ENCODE measurements around the gene NELFA. TPM values are rescaled to one million over a fixed set of nuclear protein-coding genes. Genes with fewer than 3 reads are reported as not detected.

The NELFA gene
- total and polyA plus RNA-seq, 2 of the 4 experiments (the other 2 are of a cell fraction), result 4.3 to 21.9 TPM

GRCh38 chr4:1984406-1985191, 24.2 kb downstream of the NELFA start:
- Histone ChIP-seq H3K9me1 (ENCODE audit: insufficient read depth, low read length) (no peaks in the 10 kb centered on the region; the same call in 1 of the 2 replicates), H4K20me1 (ENCODE audit: insufficient read depth, low read length) (peaks cover 8% of the 10 kb centered on the region), H3K56ac (ENCODE audit: extremely low read depth, insufficient read depth, low read length) (no peak overlapping the region), H3K23ac (ENCODE audit: low read depth, low read length) (no peak overlapping the region), H3K18ac (ENCODE audit: low read depth, low read length) (no peak overlapping the region), H3K14ac (replicated peaks; ENCODE audit: low read depth, low read length) (no peak overlapping the region), H3K36me3 (ENCODE audit: control insufficient read depth, insufficient read depth, low read length) (peaks cover 80% of the 10 kb centered on the region), H2AK5ac (ENCODE audit: low read depth, low read length) (no peak overlapping the region), H3K27me3 (ENCODE audit: control insufficient read depth, insufficient read depth, low read length) (no peaks in the 10 kb centered on the region), H2AFZ (replicated peaks; ENCODE audit: low read length, poor library complexity) (peak overlapping the region; percentile 3), H4K91ac (ENCODE audit: insufficient read depth, low read depth, low read length) (no peak overlapping the region), H2BK20ac (ENCODE audit: low read depth, low read length) (no peak overlapping the region), H3K4me1 (ENCODE audit: control insufficient read depth, insufficient read depth, low read length) (no peaks in the 10 kb centered on the region), H2BK5ac (ENCODE audit: low read depth, low read length, poor library complexity, severe bottlenecking) (no peak overlapping the region), H3K9ac (ENCODE audit: low read depth, low read length) (no peak overlapping the region), H3K27ac (ENCODE audit: insufficient read depth, low read length) (no peak overlapping the region), H2BK15ac (ENCODE audit: low read depth, low read length) (no peak overlapping the region), H3K4me3 (ENCODE audit: insufficient read depth, low read depth, low read length) (no peak overlapping the region), H2BK120ac (ENCODE audit: low read depth, low read length) (no peak overlapping the region), H3K4me2 (ENCODE audit: low read depth, low read length) (no peak overlapping the region), H2AK9ac (replicated peaks; ENCODE audit: low read depth, low read length, poor library complexity) (no peak overlapping the region), H4K8ac (ENCODE audit: low read depth in 2 of 2, low read length in 2 of 2) (no peak overlapping the region), H3K9me3 (ENCODE audit: control insufficient read depth, insufficient read depth, low read length) (no peaks in the 10 kb centered on the region), H3K79me1 (ENCODE audit: low read depth in 1 of 2, low read length in 2 of 2) (peaks cover 0 to 10% of the 10 kb centered on the region in 2 experiments; a peak in 2 of 4 replicates), H3K4ac (ENCODE audit: low read depth, low read length) (no peak overlapping the region), H4K5ac (ENCODE audit: low read depth, low read length) (no peak overlapping the region)
- ChIA-PET POLR2A (ENCODE audit: unreplicated experiment) (no interaction called here), CTCF (no interaction called here)
- DNase-seq (no peak), ATAC-seq (ENCODE audit: low read depth) (no peak)
- in situ Hi-C loops (cut with MboI; ENCODE audit: low sequenced_read_pairs) (no loop called here), dilution Hi-C loops (cut with HindIII; ENCODE audit: low sequenced_read_pairs, unreplicated experiment) (no loop called here), intact Hi-C loops (cut with micrococcal nuclease) (no loop called here)
- TF ChIP-seq, protein P1, sequence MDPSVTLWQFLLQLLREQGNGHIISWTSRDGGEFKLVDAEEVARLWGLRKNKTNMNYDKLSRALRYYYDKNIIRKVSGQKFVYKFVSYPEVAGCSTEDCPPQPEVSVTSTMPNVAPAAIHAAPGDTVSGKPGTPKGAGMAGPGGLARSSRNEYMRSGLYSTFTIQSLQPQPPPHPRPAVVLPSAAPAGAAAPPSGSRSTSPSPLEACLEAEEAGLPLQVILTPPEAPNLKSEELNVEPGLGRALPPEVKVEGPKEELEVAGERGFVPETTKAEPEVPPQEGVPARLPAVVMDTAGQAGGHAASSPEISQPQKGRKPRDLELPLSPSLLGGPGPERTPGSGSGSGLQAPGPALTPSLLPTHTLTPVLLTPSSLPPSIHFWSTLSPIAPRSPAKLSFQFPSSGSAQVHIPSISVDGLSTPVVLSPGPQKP (IDR thresholded peaks at IDR 0.05; ENCODE audit: borderline replicate concordance, low read depth, low read length), result no peak
- no peak for TF ChIP-seq MAZ (IDR thresholded peaks at IDR 0.05; ENCODE audit: borderline replicate concordance, low read depth, low read length)
- no peak for TF ChIP-seq POLR2A (IDR thresholded peaks at IDR 0.05; ENCODE audit: low read depth, low read length)
- no peak for TF ChIP-seq FOS (IDR thresholded peaks at IDR 0.05; ENCODE audit: low read depth, low read length)
- no peak for TF ChIP-seq BHLHE40 (IDR thresholded peaks at IDR 0.05; ENCODE audit: low read depth, low read length)
- no peak for TF ChIP-seq RCOR1 (IDR thresholded peaks at IDR 0.05; ENCODE audit: insufficient replicate concordance, low read length)
- no peak for TF ChIP-seq CEBPB (IDR thresholded peaks at IDR 0.05; ENCODE audit: low read depth, low read length)
- no peak for TF ChIP-seq RFX5 (IDR thresholded peaks at IDR 0.05; ENCODE audit: low read depth, low read length)
- TF ChIP-seq NFE2L2 (IDR thresholded peaks at IDR 0.05; ENCODE audit: low read depth, low read length), result no peak
- no peak for TF ChIP-seq MXI1 (IDR thresholded peaks at IDR 0.05; ENCODE audit: borderline replicate concordance, low read depth, low read length)
- no peak for TF ChIP-seq USF2 (IDR thresholded peaks at IDR 0.05; ENCODE audit: low read depth, low read length)
- no peak for TF ChIP-seq SMC3 (IDR thresholded peaks at IDR 0.05; ENCODE audit: low read depth, low read length)
- TF ChIP-seq MAFK (IDR thresholded peaks at IDR 0.05; ENCODE audit: low read depth, low read length), result no peak
- TF ChIP-seq RAD21 (IDR thresholded peaks at IDR 0.05; ENCODE audit: low read length), result no peak
- TF ChIP-seq CTCF (conservative IDR thresholded peaks at IDR 0.05; ENCODE audit: low read depth, low read length), result no peak
- no peak for TF ChIP-seq CHD1 (IDR thresholded peaks at IDR 0.05; ENCODE audit: low read depth, low read length)
- BruUV-seq (replicated peaks), result no TSS peak
- WGBS, 2 experiments (ENCODE audit: extremely low coverage in 2 of 2, insufficient read length in 1 of 2), result 79% methylated on average over 4 of the region's 27 CpGs; no CpG with 5 or more reads in 1 of the 2 experiments
